Astrocyte of the spinal cord (primary cell): ENCODE results near the gene TM7SF2.
"Not testable (repeated sequence)": the region's sequence is repeated elsewhere in the genome, so short reads cannot be mapped to it uniquely, and the experiment has no call there.

Source experiments
- DNase-seq: peaks from one replicate; pipeline ENCODE4 v3.0.0; 2011; ENCODE audit warnings: low read depth, low spot score
- H3K4me3 ChIP-seq: 2 replicates; pipeline ENCODE4 v1.5.1; 2011; ENCODE audit warnings: low read depth, mild to moderate bottlenecking, low read length, moderate library complexity
- in situ Hi-C: cut with HindIII; loops from 2 replicates; pipeline ENCODE4 v1.10.0; 2017; ENCODE audit warnings: low sequenced_read_pairs
- TF ChIP-seq, protein P1 (sequence below): IDR thresholded peaks from 2 replicates; pipeline ENCODE4 v1.5.1; 2012; ENCODE audit warnings: low read depth, mild to moderate bottlenecking, low read length, inconsistent platforms

The TM7SF2 gene

DNA sequence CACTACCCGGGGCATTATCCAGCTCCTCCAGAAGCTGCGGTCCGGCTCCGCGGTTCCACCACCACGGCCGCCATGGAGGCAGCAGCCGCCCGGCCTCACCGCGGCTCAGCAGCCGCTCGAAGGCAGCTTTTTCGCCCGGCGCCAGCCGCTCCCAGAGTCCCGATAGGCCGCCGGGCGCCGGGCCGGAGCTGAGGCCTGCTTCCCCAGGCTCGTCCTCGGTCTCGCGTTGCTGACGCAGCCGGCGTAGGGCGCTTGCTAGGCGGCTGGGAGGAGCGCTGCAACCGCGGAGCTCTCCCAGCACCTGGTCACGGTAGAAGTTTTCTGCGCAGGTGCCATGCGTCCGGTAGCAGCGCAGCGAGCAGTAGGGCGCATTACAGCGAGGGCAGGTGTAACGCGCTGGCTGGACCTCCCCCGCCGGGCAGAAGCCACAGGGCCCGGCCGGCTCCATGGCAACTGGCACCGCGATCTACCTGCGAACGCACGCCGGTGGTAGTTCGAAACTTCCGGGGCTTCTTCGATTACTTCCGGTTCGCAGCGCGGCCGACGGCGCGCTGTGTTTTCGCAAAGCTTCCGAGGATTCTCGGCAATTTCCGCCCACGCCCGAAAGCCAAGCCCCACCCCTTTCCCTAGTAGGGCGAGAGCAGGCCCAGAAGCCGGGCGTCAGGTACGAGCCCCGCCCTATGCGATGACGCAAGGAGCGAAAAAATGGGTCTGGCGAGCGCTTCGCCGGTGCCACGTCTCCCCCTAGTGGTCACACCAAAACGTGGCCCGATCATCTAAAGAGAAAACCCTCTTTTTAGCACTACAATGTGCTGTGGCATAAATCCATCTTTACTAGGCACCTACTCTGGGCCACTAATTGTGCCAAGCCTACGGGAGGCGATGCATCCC is 5.8 kb downstream of the TM7SF2 start, which contains the start of gene ZNHIT2:
Gene ZNHIT2, minus strand, starts transcription at position 496 of the 891 bp plus-strand sequence. Its CDS starts 48 bp downstream, at position 448.
- in situ Hi-C loops, result no loop called here
- TF ChIP-seq, protein P1, sequence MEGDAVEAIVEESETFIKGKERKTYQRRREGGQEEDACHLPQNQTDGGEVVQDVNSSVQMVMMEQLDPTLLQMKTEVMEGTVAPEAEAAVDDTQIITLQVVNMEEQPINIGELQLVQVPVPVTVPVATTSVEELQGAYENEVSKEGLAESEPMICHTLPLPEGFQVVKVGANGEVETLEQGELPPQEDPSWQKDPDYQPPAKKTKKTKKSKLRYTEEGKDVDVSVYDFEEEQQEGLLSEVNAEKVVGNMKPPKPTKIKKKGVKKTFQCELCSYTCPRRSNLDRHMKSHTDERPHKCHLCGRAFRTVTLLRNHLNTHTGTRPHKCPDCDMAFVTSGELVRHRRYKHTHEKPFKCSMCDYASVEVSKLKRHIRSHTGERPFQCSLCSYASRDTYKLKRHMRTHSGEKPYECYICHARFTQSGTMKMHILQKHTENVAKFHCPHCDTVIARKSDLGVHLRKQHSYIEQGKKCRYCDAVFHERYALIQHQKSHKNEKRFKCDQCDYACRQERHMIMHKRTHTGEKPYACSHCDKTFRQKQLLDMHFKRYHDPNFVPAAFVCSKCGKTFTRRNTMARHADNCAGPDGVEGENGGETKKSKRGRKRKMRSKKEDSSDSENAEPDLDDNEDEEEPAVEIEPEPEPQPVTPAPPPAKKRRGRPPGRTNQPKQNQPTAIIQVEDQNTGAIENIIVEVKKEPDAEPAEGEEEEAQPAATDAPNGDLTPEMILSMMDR, result peak; percentile 87
- DNase-seq, result peak; percentile 99
- H3K4me3 ChIP-seq, result peak within 1 kb of the TSS; percentile 84

DNA sequence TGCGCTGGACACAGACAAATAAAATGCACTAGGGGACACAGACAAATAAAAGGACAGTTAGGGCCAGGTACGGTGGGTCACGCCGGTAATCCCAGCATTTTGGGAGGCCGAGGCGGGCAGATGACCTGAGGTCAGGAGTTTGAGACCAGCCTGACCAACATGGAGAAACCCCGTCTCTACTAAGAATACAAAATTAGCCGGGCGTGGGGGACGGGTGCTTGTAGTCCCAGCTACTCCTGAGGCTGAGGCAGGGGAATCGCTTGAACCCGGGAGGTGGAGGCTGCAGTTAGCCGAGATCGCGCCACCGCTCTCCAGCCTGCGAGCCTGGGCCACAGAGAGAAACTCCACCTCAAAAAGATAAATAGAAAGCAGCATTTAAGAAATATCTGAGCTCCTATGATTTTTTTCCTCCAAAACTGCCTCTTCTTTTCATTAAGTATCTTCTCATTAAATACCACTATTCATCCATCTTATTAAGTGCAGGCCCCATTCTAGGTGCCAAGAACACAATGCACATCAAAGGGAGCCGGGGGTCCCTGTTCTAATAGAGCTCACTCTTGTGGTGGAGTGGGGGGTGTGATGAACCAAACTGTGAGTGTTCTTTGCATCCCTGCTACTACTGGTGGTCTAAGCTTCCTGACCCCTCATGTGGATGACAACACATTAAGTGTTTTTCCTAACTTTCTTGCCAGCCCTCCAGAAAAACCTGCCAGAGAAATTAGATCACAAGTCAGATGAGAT is 6.6 kb downstream of the TM7SF2 start:
- in situ Hi-C loops, result no loop called here
- no peak for DNase-seq
- TF ChIP-seq, protein P1, result no peak
- no peak overlapping the region for H3K4me3 ChIP-seq

DNA sequence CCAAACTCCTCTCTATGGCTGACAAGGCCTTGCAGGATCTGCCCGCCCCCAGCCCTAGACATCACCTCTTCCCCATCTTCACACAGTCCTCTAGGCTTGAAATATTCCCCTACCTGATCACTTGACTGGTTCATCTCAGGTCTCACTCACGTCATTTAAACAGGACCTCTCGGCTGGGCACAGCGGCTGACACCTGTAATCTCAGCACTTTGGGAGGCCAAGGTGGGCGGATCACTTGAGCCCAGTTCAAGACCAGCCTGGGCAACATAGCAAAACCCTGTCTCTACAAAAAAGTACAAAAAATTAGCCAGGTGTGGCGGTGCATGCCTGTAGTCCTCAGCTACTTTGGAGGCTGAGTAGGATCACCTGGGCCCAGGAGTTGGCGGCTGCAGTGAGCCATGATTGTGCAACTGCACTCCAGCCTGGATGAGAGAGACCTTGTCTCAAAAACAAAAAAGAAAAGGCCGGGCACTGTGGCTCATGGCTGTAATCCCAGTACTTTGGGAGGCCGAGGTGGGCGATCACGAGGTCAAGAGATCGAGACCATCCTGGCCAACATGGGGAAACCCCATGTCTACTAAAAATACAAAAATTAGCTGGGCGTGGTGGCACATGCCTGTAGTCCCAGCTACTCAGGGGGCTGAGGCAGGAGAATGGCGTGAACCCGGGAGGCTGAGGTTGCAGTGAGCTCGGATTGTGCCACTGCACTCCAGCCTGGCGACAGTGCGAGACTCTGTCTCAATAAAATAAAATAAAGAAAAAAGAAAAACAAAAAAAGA is 7.4 kb downstream of the TM7SF2 start:
- in situ Hi-C loops, H3K4me3 ChIP-seq, DNase-seq: not testable (repeated sequence)

DNA sequence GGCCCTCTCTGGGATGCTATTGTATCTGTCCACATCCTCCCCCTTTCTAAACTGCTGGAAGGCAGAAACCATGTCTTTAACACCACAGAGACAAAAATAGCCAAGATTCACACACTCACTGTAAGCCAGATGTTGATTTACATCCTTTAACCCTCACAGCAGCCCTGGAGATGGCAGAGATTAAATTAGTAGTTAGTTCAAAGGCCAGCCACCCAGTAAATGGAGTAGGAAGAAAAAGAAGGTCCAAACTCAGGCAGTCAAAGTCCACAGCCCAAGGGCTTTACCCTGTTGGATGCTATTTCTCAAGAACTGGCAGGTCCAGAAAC is 8.0 kb downstream of the TM7SF2 start:
- TF ChIP-seq, protein P1, result no peak
- in situ Hi-C loops, result no loop called here
- no peak overlapping the region for H3K4me3 ChIP-seq
- DNase-seq, result no peak

DNA sequence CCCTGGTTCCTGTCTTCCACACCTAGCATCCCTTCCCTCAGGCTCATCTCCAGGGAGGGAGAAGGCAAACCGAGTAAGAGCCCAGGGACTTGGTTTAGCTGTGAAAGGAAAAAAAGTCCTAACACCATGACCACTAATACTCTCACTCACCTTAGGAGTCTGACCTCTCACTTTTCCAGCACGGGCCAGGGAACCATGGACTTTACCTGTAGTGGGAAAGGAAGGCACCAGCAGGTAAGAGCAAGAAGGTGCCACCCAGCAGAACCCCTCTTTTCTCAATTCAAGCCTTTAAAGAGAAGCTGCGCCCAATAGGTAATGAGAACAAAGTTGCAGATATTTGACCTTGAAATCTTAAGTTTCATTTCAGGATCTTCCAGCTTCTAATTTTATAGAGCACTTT is 9.2 kb downstream of the TM7SF2 start:
- no peak for DNase-seq
- in situ Hi-C loops, result no loop called here
- TF ChIP-seq, protein P1, result no peak
- peak overlapping the region; percentile 99 for H3K4me3 ChIP-seq

DNA sequence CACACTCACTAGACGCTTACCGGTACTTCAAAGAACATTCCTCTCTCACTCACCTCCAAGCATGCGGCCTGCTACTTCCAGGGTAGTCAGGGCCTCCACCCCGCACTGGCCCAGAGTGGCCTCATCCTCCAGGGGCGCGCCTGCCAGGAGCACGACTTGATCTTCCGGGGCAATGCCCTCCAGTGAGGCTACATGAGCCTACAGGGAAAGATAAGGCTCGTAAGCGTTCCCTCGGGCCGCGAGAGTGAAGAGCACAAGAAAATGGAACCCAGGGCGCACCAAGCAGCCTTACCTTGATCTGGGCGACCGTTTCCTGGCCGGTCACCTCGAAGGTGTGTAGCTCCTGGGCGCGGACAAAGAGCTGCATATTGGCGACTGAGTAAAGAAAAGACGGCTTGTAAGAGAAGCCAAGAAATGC is 9.8 kb downstream of the TM7SF2 start:
- no peak for DNase-seq
- in situ Hi-C loops, result no loop called here

More for the DNA sequence above, 9.8 kb downstream of the TM7SF2 start:
- TF ChIP-seq, protein P1, result no peak
- H3K4me3 ChIP-seq, result peak overlapping the region; percentile 99
